Measurements from ENCODE around the gene CACNA2D3. TPM values are rescaled to one million over a fixed set of nuclear protein-coding genes. Genes with fewer than 3 reads are reported as not detected.

Gene CACNA2D3
- polyA plus RNA-seq, 3 donors, result 8.3 to 21.5 (median 10.4) TPM

- intact Hi-C loops (cut with micrococcal nuclease), result no loop called here
- no peaks in the 10 kb centered on the region for H3K79me2 ChIP-seq (ENCODE audit: insufficient read depth, low read length)
- TF ChIP-seq CTCF (IDR thresholded peaks at IDR 0.05), result no peak
- H3K27ac Mint-ChIP-seq, result no peak overlapping the region
- peaks cover 0 to 16% (median 3%) of the 10 kb centered on the region in 7 donors for H3K9me3 Mint-ChIP-seq
- no peaks in the 10 kb centered on the region for H3K36me3 Mint-ChIP-seq
- no peak overlapping the region for H3K4me3 Mint-ChIP-seq
- H3K27me3 ChIP-seq (ENCODE audit: control insufficient read depth in 2 of 2, insufficient read depth in 2 of 2, low read length in 2 of 2), result no peaks in the 10 kb centered on the region
- no peak for DNase-seq
- no peak overlapping the region for H3K9ac ChIP-seq (ENCODE audit: insufficient read depth, low read length, poor library complexity, severe bottlenecking)
- H3K9me3 ChIP-seq (replicated peaks in 1 of 2; ENCODE audit: control insufficient read depth in 1 of 2, insufficient read depth in 1 of 2, low read length in 2 of 2), result peaks cover 0 to 3% of the 10 kb centered on the region in 2 donors
- WGBS (ENCODE audit: insufficient coverage), result no CpG with 5 or more reads among the region's 1 CpG
- no peak overlapping the region for H3K4me3 ChIP-seq (replicated peaks in 1 of 3; ENCODE audit: low read depth in 2 of 3, low read length in 3 of 3)
- no peaks in the 10 kb centered on the region for H3K4me1 Mint-ChIP-seq
- no peak overlapping the region for H3K27ac ChIP-seq (ENCODE audit: low read depth in 1 of 2, low read length in 2 of 2)
- no peak overlapping the region for H2AFZ ChIP-seq (ENCODE audit: insufficient read depth, low read depth, low read length, poor library complexity, severe bottlenecking)
- no peaks in the 10 kb centered on the region for H3K4me1 ChIP-seq (ENCODE audit: control insufficient read depth in 1 of 2, insufficient read depth in 2 of 2, low read length in 2 of 2)
- H3K27me3 Mint-ChIP-seq (ENCODE audit: low read depth in 3 of 3), result no peaks in the 10 kb centered on the region
- H3K36me3 ChIP-seq (replicated peaks in 1 of 2; ENCODE audit: control insufficient read depth in 1 of 2, insufficient read depth in 2 of 2, low read length in 2 of 2), result no peaks in the 10 kb centered on the region
- no peak overlapping the region for H3K4me2 ChIP-seq (replicated peaks; ENCODE audit: extremely low read depth, low read length, poor library complexity, severe bottlenecking)
- H4K20me1 ChIP-seq (ENCODE audit: insufficient read depth, low read length), result no peaks in the 10 kb centered on the region
Observed at GRCh38 chr3:54744291-54744690, 621.9 kb downstream of the CACNA2D3 start.

- WGBS (ENCODE audit: insufficient coverage), result no CpG with 5 or more reads among the region's 4 CpGs
- no peak overlapping the region for H3K4me3 ChIP-seq (replicated peaks in 1 of 3; ENCODE audit: low read depth in 2 of 3, low read length in 3 of 3)
- Mint-ChIP-seq H3K36me3 (no peaks in the 10 kb centered on the region), H3K4me3 (no peak overlapping the region), H3K27me3 (ENCODE audit: low read depth in 3 of 3) (peaks cover 0 to under 1% (median 0%) of the 10 kb centered on the region in 3 donors), H3K27ac (no peak overlapping the region), H3K4me1 (no peaks in the 10 kb centered on the region), H3K9me3 (peaks cover under 1 to 15% (median 2%) of the 10 kb centered on the region in 7 donors)
- H3K36me3 ChIP-seq (replicated peaks in 1 of 2; ENCODE audit: control insufficient read depth in 1 of 2, insufficient read depth in 2 of 2, low read length in 2 of 2), result no peaks in the 10 kb centered on the region
- H3K4me1 ChIP-seq (ENCODE audit: control insufficient read depth in 1 of 2, insufficient read depth in 2 of 2, low read length in 2 of 2), result no peaks in the 10 kb centered on the region
- no peaks in the 10 kb centered on the region for H4K20me1 ChIP-seq (ENCODE audit: insufficient read depth, low read length)
- intact Hi-C loops (cut with micrococcal nuclease), result no loop called here
- H3K4me2 ChIP-seq (replicated peaks; ENCODE audit: extremely low read depth, low read length, poor library complexity, severe bottlenecking), result no peak overlapping the region
- H3K79me2 ChIP-seq (ENCODE audit: insufficient read depth, low read length), result no peaks in the 10 kb centered on the region
- H3K9ac ChIP-seq (ENCODE audit: insufficient read depth, low read length, poor library complexity, severe bottlenecking), result no peak overlapping the region
- DNase-seq, result no peak
- H3K9me3 ChIP-seq (replicated peaks in 1 of 2; ENCODE audit: control insufficient read depth in 1 of 2, insufficient read depth in 1 of 2, low read length in 2 of 2), result peaks cover 0 to 3% of the 10 kb centered on the region in 2 donors
- no peaks in the 10 kb centered on the region for H3K27me3 ChIP-seq (ENCODE audit: control insufficient read depth in 2 of 2, insufficient read depth in 2 of 2, low read length in 2 of 2)
- no peak overlapping the region for H2AFZ ChIP-seq (ENCODE audit: insufficient read depth, low read depth, low read length, poor library complexity, severe bottlenecking)
- no peak for TF ChIP-seq CTCF (IDR thresholded peaks at IDR 0.05)
- H3K27ac ChIP-seq (ENCODE audit: low read depth in 1 of 2, low read length in 2 of 2), result no peak overlapping the region
Observed at GRCh38 chr3:54745843-54746242, 623.5 kb downstream of the CACNA2D3 start.

Measured in CD14-positive monocyte (primary cell).